ENCODE measurements around the gene TBX10.

TBX10 gene

DNA sequence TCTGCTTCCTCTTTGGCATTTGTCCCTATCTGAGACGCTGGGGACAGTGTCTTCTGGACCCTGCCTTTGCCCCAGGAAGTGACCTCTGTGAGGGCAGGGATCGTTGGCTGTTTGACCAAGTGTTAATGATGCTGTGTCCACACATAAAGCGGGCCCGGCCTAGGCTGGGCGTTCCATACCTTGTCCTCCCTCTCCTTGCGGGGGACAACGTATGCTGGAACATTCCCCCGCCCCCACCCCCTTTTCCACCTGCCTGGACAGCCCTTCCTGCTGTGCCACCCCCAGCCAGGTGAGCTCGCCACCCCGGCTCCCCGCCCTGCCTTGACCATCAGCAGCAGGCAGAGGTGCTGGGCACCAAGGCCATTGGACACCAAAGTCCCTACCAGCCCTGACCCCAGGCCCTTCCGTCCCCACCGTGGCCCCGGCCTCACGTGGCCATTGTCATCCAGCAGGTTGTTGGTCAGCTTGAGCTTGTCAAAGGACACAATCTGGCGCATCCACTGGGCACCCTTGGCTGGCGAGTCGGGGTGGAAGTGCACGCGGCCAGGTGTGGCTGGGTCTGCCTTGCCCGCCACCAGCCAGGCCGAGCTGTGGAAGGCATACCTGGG, 5.7 kb downstream of the TBX10 start:
- Histone ChIP-seq H3K4me3 (ENCODE audit: low read depth, low read length) (no peak overlapping the region), H3K36me3 (replicated peaks) (no peaks in the 10 kb centered on the region), H3K27me3 (replicated peaks) (no peaks in the 10 kb centered on the region), H3K27ac (no peak overlapping the region)
- no peak for DNase-seq
- in situ Hi-C loops (cut with HindIII; ENCODE audit: low pct_ligation_motif_present, low sequenced_read_pairs) = no loop called here
- TF ChIP-seq, protein P1, sequence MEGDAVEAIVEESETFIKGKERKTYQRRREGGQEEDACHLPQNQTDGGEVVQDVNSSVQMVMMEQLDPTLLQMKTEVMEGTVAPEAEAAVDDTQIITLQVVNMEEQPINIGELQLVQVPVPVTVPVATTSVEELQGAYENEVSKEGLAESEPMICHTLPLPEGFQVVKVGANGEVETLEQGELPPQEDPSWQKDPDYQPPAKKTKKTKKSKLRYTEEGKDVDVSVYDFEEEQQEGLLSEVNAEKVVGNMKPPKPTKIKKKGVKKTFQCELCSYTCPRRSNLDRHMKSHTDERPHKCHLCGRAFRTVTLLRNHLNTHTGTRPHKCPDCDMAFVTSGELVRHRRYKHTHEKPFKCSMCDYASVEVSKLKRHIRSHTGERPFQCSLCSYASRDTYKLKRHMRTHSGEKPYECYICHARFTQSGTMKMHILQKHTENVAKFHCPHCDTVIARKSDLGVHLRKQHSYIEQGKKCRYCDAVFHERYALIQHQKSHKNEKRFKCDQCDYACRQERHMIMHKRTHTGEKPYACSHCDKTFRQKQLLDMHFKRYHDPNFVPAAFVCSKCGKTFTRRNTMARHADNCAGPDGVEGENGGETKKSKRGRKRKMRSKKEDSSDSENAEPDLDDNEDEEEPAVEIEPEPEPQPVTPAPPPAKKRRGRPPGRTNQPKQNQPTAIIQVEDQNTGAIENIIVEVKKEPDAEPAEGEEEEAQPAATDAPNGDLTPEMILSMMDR (IDR thresholded peaks at IDR 0.05; ENCODE audit: low read depth, low read length, missing control alignments) = no peak

DNA sequence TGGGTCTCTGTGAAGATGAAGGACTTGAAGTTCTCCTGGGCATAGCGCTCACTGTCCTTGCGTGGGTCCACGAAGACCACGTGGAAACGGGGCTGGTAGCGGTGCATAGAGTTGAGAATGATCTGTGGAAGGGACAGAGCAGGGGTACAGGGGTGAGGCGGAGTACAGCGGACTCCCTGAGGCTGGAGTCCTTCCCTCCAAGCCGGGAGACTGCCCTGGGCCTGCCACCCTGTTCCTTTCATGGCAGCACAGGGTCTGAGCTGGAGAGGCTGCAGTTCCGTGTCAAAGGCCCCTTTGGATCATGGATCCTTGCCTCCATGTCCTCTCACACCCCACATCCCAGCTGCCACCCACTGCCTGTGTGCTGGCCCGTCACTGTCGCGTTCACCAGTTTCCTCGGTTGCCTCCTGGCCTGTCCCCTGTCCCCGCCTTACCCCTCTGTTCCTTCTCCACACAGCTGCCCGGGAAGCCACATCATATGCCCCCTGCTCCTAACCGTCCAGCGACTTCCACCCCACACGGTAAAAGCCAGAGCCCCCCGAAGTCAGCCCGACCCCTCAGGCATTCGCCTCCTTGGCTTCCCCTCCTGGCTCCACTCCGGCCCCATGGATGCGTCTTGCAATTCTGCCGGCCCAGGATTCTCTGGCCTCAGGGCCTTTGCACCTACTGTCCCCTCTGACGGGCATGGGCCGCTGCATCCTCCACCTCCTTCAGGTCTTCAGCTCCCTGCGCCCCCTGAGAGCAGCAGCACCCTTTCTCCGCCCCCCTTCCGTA, 6.4 kb downstream of the TBX10 start:
- DNase-seq = no peak
- TF ChIP-seq, protein P1 (IDR thresholded peaks at IDR 0.05; ENCODE audit: low read depth, low read length, missing control alignments) = no peak
- no peak overlapping the region for H3K4me3 ChIP-seq (ENCODE audit: low read depth, low read length)
- no peak overlapping the region for H3K27ac ChIP-seq
- no peaks in the 10 kb centered on the region for H3K36me3 ChIP-seq (replicated peaks)
- no peaks in the 10 kb centered on the region for H3K27me3 ChIP-seq (replicated peaks)
- in situ Hi-C loops (cut with HindIII; ENCODE audit: low pct_ligation_motif_present, low sequenced_read_pairs) = no loop called here

- no peak for DNase-seq
- H3K36me3 ChIP-seq (replicated peaks) = no peaks in the 10 kb centered on the region
- no peaks in the 10 kb centered on the region for H3K27me3 ChIP-seq (replicated peaks)
- in situ Hi-C loops (cut with HindIII; ENCODE audit: low pct_ligation_motif_present, low sequenced_read_pairs) = no loop called here
- no peak overlapping the region for H3K27ac ChIP-seq
- TF ChIP-seq, protein P1 (IDR thresholded peaks at IDR 0.05; ENCODE audit: low read depth, low read length, missing control alignments) = no peak
- H3K4me3 ChIP-seq (ENCODE audit: low read depth, low read length) = no peak overlapping the region
Observed at GRCh38 chr11:67632175-67632981, 7.2 kb downstream of the TBX10 start.

DNA sequence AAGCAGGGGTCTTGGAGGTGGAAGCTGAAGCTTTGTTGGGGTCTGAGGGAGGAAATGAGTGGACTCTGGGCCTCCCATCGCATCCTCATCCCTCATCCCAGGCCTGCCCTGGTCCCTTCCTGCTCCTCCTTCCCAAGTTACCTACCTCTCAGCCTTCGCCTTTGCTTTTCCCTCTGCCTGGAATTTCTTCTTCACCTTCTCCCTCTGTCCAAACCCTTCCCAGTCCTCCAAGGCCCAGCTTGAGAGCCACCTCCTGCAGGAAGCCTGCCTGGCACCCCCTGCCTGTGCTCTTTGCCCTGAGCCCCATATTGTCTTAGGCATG, 7.7 kb downstream of the TBX10 start:
- Histone ChIP-seq H3K27me3 (replicated peaks) (no peaks in the 10 kb centered on the region), H3K36me3 (replicated peaks) (no peaks in the 10 kb centered on the region), H3K27ac (no peak overlapping the region), H3K4me3 (ENCODE audit: low read depth, low read length) (no peak overlapping the region)
- DNase-seq = no peak
- in situ Hi-C loops (cut with HindIII; ENCODE audit: low pct_ligation_motif_present, low sequenced_read_pairs) = no loop called here
- TF ChIP-seq, protein P1 (IDR thresholded peaks at IDR 0.05; ENCODE audit: low read depth, low read length, missing control alignments) = no peak

GRCh38 chr11:67631411-67631810, 8.2 kb downstream of the TBX10 start:
- TF ChIP-seq, protein P1 (IDR thresholded peaks at IDR 0.05; ENCODE audit: low read depth, low read length, missing control alignments) = no peak
- Histone ChIP-seq H3K36me3 (replicated peaks) (no peaks in the 10 kb centered on the region), H3K27ac (no peak overlapping the region), H3K27me3 (replicated peaks) (no peaks in the 10 kb centered on the region), H3K4me3 (ENCODE audit: low read depth, low read length) (no peak overlapping the region)
- DNase-seq = no peak
- in situ Hi-C loops (cut with HindIII; ENCODE audit: low pct_ligation_motif_present, low sequenced_read_pairs) = no loop called here
